HG02610 (cell line): Measurements from ENCODE around the gene GIPC3.

ENCODE experiments used
- ATAC-seq: cut with Tn5 transposase; IDR thresholded peaks from one replicate; pipeline ENCODE4 v1.9.1; 2021; ENCODE audit warnings: mild to moderate bottlenecking, moderate library complexity; ENCODE audit not compliant: unreplicated experiment

Gene GIPC3

DNA sequence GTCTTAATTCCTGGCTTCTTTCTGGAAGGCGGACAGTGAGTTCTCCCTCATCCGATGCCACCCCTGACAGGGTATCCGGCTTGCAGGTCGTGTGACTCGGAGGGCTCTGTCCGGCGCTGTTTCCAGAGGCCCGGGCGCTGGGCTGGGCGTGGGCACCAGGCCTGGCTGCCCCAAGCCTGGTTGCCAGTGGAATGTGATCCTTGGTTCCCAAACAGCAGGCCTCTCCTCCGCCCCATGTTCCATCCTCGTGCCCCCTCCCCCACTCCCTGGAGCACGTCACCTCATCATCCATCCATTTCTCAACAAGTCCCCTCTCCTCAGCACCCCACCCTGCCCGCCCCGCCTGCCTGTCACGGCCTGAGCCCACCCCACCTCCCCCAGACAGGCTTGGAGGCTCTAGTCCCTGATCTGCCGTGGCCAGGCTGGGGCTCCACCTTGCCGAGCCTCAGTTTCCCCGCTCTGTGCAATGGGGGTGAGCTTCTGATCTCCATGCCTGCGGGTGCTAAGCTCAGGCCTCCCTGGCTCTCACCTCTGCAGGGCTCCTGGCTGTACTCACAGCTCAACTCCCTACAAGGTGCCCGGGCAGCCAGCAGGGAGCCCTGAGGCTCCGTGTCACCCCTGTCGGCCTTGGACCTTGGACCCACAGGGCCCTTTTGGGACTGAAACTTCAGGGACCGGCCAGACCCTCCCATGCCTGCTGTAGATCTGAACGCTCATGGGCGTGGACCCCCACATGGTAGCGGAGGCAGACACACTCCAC, 19.1 kb downstream of the GIPC3 start:
- no peak for ATAC-seq

DNA sequence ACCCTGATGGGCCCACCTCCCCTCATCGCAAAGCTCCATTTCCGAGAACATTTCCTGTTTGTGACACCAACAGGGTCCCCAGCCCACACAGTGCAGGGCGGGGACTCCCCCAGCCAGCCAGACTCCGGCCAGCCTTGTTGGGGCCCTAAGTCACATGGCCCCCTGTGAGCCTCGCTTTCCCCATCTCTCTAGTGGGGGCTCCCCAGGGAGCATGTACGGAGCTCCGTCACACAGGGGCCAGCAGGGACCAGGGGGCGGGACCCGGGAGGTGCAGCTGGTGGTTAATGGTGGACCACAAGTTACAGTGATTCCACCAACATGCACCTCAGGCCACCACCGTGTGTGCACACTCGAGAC, 19.7 kb downstream of the GIPC3 start:
- no peak for ATAC-seq

DNA sequence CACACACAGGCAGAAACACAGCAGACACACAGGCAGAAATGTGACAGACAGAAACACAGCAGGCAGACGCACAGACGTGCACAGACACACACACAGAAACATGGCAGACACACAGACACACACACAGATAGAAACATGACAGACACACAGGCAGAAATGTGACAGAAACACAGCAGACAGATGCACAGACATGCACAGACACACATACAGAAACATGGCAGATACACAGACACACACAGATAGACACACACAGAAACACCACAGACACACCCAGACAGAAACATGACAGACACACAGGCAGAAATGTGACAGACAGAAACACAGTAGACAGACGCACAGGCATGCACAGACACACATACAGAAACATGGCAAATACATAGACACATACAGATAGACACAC, 20.1 kb downstream of the GIPC3 start:
- no peak for ATAC-seq

DNA sequence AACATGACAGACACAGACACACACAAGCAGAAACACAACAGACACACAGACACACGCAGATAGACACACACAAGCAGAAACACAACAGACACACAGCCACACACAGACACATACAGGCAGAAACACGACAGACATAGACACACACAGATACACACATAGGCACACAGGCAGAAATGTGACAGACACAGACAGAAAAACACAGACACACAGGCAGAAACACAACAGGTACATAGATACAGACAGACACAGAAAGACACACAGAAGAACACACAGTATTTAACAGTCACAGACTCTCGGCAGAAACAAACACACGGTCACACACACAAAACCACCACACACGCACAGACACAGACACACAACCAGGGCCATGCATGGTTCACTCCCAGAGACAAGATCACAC, 20.5 kb downstream of the GIPC3 start:
- no peak for ATAC-seq

DNA sequence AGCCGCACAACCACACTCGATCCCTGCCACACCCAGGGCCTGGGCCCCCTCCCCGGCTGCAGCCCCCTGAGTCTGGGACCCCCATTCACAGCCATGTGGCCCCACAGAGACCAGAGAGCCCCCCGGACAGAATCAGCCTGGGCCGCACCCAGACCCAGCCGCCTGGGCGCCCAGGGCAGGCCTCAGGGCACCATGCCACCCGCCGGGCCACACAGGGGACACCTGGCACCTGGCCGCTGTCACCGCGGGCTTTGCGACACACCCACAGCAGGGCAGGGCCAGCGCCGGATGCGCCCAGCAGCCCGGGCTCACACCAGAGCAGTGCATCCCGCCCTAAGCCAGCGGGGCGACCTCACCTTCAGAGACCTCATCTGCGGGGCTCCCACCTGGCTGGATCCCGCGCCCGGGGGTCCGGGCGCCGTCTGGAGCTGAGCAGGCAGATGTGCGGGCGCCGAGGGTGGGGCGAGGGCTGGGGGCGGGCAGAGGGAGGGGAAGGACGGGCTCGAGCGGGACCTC, 21.0 kb downstream of the GIPC3 start:
- no peak for ATAC-seq

DNA sequence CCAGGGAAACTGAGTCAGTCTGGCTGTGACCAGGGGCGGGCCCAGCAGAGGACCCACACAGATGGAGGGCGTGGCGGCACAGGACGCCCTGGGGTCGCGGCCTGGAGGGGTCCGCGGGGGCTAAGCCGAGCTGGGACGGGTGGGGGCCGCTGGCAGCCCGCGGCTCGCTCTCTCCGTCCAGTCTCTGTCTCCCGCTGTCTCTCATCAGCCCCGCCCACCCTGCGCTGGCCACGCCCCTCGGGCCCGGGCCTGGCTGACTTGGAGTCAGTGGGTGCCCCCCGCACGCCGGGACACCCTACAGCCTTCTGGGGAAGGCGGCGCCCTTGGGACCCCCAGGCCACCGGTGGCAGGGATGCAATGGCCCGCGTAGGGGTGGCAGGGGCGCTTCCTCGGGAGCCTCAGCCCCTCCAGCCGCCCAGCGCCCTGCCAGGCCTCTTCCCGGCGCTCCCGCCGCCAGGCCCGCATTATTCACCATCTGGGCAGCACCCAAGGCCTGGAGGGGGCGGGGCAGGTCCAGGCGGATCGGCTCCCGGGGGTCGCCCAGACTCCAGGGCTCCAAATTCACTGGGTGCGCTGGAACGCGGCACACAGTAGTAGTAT, 21.5 kb downstream of the GIPC3 start, which contains the start of gene TBXA2R:
Gene TBXA2R (minus strand): TSS at position 186 of the 600 bp plus-strand sequence. CDS start 6,241 bp downstream, outside the sequence.
- ATAC-seq = no peak

DNA sequence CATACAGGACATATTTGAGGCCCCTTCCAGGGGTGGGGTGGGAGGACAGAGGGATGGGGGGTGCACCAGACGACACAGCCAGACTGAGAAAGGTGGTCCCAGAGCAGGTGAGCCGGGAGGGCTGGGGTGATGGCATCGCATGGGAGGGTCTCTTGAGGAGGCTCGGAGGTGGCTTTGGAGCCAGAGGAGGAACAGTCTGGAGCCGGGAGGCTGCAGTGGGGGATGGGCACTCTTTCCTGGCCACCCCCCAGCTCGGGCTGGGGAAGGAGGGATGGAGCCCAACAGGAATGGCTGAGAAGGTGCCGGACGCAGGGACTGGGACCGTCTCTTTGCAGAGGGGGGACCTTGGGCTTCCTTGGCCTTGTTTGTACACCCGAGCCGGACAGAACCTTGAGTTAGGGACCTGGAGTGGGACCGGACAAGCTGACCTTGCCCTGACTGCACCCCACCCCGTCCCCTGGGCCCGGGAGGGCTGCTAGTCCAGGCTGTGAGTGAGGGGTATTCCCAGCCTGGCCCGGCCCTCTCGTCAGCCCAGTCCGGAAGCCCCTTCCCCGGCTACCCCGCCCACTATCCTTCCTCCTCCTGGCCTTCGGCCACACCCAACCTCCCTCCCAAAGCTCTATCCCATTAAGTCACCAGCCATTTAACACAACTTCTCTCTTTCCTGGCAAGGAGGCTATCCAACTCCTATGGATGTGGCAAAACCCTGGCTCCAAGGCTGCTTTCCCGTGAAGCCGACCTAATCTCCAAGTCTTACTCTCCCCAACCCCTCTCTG, 22.2 kb downstream of the GIPC3 start:
- no peak for ATAC-seq

DNA sequence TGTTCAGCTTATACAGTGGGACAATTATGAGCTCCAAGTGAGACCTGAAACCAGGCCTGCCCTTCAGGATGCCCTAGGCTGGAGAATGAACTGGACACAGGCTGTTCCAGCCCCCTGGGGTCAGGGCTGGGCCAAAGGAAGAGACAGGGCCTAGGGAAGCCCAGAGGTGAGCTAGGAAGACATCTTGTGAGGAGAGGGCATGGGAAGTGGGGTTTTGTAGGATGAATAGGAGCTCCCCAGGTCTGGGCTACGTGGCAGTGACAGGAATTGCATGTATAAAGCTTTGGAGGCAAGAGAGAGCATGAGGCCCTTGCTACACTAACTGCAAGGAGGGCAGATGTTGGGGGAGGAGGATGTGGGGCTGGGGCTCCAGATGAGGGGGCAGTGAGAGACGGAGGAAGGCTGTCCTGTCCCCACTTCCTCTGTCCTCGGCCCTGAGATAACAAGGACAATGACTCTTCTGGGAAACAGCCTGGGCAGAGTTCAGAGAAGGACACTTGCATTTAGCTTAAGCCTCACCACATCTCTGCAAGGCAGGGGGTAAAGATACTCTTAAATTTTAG, 22.9 kb downstream of the GIPC3 start:
- no peak for ATAC-seq

DNA sequence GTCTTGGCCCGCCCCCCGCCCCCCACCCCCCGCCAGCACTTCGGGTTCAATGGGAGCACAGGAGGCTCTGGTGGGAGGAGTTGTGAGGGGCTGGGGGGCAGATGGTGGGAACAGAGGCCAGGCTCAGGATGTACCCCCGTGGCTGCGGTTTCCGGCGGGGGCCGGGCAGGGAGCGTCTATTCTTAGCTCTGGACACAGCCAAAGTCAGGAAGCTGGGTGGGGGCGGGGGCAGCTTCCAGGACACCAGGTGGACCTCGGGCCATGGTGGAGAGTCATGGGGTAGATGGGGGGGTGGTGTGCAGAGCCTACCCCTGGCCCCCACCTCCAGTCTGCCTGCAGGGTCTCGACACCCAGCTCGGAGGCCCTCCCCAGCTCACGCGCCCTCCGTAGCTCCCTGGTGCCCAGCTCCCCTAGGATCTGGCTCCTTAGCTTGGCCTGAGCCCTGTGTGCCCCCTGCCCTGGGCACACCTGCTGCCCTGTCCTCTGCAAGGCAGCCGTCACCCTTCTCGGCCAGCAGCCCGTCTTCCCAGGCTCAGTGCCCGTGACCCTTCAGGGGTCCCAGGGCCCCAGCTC, 23.6 kb downstream of the GIPC3 start:
- no peak for ATAC-seq

DNA sequence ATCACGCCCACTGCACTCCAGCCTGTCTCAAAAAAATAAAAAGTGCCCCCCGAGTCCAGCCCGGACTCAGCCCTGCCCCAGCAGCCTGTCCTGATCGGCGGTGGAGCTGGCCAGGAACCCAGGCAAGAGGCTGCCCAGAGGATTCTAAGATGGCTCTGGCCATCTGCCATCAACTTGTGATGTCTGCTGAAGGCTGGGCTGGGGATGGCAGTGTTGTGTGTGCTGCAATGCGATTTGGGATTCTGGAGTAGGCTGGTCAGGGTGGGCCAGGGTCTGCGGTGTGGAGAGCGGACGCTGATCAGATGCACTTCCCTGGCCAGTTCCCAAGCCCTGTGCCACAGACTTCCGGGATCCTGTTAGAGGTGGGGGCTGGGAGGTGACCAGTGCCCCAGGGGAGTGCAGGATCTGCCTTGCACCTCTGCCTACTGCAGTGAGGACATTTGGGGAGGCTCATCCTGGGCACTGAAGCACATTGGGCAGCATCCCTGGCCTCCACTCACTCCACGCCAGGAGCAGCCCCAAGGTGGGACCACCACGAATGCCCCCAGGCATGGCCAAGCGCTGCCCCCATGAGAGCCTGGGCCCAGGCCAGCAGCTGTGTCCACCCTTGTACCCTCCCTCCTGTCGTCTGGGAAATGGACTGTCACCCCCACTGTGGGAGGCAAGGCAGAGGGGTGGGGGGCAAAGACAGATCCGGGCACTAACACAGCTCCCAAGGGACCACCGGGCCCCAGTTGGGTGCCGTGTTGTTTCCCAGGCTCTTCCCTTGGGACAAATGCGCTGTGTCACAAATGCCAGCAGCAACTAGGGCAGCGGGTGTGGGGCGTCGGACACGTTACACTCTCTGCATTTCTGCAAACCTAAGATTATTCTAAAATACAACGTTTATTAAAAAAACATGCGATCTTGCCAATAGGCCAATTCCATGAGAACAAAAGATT, 24.8 kb downstream of the GIPC3 start:
- no peak for ATAC-seq

DNA sequence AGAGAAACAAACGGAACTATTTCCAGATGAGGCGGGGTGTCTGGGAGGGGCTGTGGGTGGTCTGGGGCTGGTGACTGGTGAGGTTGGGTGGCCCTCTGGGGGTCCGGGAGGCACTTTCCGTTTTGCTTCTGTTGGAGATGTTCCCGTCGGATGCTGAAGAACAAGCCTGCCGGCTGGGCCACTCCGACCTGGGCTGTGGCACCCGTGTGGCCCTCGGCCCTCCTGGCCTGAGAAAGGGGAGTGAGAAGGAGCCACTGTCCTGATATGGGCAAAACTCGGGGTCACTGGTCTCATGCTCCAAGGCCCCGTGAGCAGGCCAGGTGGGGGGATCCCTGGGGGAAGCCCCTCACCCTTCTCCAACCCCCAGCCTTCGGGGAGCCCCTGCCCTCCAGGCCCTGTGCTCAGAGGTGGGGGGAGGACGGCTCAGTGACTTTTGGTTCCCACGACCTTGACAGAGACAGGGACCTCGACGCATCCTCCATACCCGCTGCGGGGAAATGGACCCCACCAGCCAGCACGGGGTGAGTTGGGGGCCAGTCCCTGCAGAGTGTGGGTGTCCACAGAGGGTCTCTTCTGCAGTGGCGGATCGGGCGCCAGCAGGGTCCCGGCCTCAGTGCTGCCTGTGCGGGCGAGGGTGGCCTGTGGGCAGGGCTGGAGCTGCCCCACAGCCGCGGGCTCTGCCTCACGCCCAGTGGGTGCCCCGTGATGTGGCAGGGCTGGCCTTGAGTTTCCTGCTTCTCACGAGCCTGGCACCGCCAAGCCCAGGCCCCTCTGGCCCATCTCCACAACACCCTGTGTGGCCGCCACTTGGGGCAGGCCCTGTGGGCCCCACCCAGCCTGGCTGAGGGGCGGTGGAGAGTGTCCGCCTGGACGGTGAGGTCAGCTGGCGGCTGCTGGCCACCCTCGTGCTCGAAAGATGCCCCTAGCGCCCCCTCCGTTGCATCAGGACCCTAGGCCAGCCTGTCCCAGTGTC, 25.8 kb downstream of the GIPC3 start:
- ATAC-seq = no peak

DNA sequence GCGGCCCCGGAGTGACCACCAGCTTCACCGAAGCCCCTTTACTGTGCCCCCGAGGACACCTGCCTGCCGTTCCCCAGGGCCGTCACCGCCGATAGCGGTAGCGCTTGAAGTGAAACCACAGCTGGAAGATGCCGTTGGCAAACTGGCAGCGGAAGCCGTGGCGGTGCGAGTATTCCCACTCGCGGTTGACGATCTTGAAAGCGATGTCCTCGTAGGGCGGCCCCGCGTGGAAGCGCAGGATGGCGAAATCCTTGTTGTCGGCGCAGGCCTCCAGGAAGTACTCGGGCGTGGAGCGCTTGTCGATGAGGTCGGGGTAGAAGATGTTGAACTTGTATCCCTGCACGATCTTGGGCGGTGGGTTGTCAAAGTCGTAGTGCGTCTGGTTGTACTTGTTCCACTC, 26.6 kb downstream of the GIPC3 start:
- ATAC-seq = no peak

DNA sequence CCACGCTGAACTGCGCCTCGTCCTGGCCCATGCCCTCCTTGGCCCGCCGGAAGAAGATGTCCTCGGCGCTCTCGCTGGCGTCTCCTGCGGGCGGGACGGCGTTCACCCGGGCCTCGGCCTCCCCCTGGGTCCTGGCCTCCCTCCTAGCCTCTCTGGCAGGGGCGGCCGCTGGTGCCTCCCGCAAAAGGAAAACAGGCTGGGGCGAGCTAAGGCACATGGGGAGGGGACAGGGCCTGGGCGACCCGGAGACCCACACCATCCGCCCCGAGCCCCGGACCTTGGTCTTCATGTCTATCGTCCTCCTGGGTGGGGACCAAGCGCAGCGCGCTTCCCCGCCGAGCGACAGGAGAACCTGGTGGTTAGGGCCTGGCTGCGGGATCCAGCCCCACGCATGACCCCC, 27.1 kb downstream of the GIPC3 start:
- ATAC-seq = no peak

DNA sequence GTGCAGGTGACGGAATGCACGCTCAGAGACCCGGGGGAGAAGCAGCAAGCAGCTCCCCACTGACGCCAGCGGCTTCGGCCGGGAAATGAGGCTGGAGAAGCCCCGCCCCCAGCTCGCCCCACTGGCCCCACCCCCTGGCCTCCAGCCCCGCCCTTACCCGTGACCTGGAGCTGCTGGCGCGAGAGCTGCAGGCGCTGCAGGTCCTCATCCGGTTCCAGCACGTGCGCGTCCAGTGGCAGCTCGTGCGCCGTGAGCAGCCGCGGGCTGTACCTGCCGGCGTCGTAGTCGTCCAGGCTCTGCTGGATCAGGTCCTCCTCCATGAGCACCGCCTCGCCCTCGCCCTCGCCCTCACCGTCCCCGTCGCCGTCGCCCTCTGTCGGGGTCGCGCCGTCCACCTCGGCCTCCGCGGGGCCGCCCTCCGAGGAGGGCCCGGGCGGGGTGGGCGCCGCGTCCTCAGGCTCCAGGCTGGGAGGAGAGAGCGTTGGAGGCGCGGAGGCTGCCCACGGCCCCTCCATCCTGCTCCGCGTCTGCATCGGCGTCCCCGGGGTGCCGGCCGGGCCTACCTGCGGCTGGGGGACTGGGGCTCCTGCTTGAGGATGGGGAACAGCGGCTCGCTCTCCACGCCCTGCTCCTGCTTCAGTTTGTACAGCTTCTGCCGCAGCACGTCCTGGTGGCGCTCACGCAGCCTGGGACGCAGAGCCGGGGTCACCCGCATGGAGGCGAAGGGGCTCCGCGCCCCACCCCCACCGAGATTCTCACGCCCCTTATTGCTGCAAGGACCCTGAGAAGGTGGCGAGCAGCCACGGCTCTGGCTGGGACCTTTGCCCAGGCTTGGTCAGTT, 27.8 kb downstream of the GIPC3 start:
- ATAC-seq = no peak

DNA sequence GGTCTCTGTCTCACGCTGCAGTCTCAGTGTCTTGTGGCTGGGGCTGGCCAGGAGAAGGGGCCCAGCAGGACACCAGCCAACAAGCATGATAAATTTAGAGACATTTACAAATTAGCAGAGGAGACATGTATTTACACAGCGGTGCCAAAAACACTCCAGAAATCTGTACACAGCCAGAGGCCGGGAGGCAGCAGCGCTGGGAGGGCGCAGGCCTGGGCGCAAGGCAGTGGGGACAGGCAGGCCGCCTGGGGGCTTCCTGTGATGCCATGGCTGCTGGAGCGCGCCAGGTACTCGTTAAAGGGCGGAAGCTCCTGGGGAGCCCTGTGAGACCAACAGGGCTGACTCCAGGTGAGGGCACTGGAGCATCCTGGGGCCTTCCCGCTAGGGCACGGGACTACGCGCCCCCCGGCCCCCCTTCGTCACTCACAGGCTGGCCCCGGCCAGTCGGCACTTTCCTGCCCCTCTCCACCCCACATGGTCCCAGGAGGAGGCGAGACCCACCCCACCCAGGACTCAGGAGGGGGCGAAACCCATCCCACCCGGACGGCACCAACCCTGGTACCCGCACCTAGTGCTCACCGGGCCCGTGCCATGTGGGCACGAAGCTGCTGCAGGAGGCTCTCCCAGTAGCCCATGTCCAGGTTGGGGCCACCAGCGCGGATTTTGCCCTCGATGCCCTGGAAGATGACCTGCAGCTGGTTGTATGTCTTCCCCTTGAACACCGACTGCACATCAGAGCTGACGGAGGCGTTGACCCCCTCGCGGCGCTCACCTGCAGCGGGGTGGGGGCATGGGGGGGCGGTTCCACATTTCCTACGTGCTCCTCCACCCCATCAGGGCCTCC, 28.8 kb downstream of the GIPC3 start:
- no peak for ATAC-seq

DNA sequence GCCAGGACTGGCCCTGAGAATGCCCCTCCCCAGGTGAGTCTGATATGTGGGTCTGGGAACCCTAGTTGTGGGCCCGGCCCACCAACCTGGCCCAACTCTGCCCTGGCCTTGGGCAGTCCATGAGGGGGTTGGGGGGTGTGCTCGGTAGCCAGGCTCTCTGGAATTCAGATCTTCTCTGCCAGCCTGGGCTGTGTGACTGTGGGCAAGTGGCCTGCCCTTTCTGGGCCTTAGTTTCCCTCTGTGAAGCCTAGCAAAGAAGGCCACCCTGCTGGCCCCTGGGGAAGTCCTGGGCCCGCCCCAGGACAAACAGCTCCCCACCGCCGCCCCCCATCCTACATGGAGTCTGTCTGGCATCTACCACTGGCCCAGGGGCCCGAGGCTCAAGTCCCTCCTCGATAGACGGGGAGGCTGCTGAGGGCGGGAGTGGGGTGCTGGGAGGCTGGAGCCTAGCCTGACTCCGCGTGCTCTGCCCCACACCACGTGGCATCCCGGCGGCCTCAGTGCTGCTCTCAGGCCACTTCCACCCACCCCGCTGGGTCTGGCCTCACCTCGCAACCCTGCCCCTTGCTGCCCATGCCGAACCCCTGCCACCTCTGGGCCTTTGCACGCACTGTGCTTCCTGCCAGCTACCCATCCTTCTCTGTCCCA, 29.7 kb downstream of the GIPC3 start:
- no peak for ATAC-seq
